NCI-H1417 treated with DMSO at 0.1 percent for 48 hours (cell line): Measurements from ENCODE around the gene FOSL2.
A peak's percentile ranks its signal among the peaks of the same experiment; 100 is the strongest.

ENCODE experiments used
- DNase-seq: peaks from one replicate; lab custom pipeline; 2025; lab: John Stamatoyannopoulos, UW

FOSL2 gene

GRCh38 chr2:28412625-28413151 lies 20.0 kb downstream of the FOSL2 start:
- DNase-seq = no peak

- DNase-seq = peak; percentile 49
Measured at GRCh38 chr2:28413152-28413898, 20.7 kb downstream of the FOSL2 start.

- DNase-seq = no peak
Measured at GRCh38 chr2:28413899-28414295, 21.2 kb downstream of the FOSL2 start.

- no peak for DNase-seq
Measured at GRCh38 chr2:28414583-28414982, 21.9 kb downstream of the FOSL2 start.

GRCh38 chr2:28415010-28415409 lies 22.4 kb downstream of the FOSL2 start:
- DNase-seq = no peak

- DNase-seq = no peak
Measured at GRCh38 chr2:28415715-28416114, 23.1 kb downstream of the FOSL2 start.

- DNase-seq = no peak
Measured at GRCh38 chr2:28419003-28419402, 26.3 kb downstream of the FOSL2 start.

- DNase-seq = no peak
Measured at GRCh38 chr2:28419443-28420270, 27.0 kb downstream of the FOSL2 start.

GRCh38 chr2:28420722-28421121 lies 28.1 kb downstream of the FOSL2 start:
- DNase-seq = no peak

GRCh38 chr2:28422908-28423741 lies 30.5 kb downstream of the FOSL2 start:
- DNase-seq = no peak

GRCh38 chr2:28423856-28424605 lies 31.4 kb downstream of the FOSL2 start:
- DNase-seq = no peak

- DNase-seq = no peak
Measured at GRCh38 chr2:28424799-28425463, 32.3 kb downstream of the FOSL2 start.

GRCh38 chr2:28425464-28425835 lies 32.8 kb downstream of the FOSL2 start:
- DNase-seq = no peak

GRCh38 chr2:28427741-28428415 lies 35.2 kb downstream of the FOSL2 start:
- no peak for DNase-seq

GRCh38 chr2:28428486-28428885 lies 35.8 kb downstream of the FOSL2 start:
- DNase-seq = no peak

GRCh38 chr2:28429636-28430376 lies 37.1 kb downstream of the FOSL2 start:
- no peak for DNase-seq

GRCh38 chr2:28430377-28430765 lies 37.7 kb downstream of the FOSL2 start:
- DNase-seq = no peak

- DNase-seq = no peak
Measured at GRCh38 chr2:28430788-28431418, 38.2 kb downstream of the FOSL2 start.

GRCh38 chr2:28431741-28432140 lies 39.1 kb downstream of the FOSL2 start:
- no peak for DNase-seq
